SKM-1 (cell line): Measurements from ENCODE around the gene AGPAT2.

Source experiments
- DNase-seq: peaks from one replicate; lab custom pipeline; 2025; ENCODE audit not compliant: unreplicated experiment; lab: John Stamatoyannopoulos, UW

AGPAT2 gene

GRCh38 chr9:136690104-136690805 is 3.0 kb upstream of the AGPAT2 start:
- DNase-seq = no peak

- no peak for DNase-seq
Measured at GRCh38 chr9:136689108-136689460, 1.8 kb upstream of the AGPAT2 start.

GRCh38 chr9:136688274-136689107 is 1.2 kb upstream of the AGPAT2 start:
- DNase-seq = no peak

GRCh38 chr9:136687721-136688223 is 515 bp upstream of the AGPAT2 start:
- DNase-seq = no peak

- DNase-seq = no peak
Measured at GRCh38 chr9:136686534-136686793, 793 bp downstream of the AGPAT2 start.

GRCh38 chr9:136685790-136686533 is 1.3 kb downstream of the AGPAT2 start:
- DNase-seq = no peak

- DNase-seq = no peak
Measured at GRCh38 chr9:136685216-136685615, 2.0 kb downstream of the AGPAT2 start.

GRCh38 chr9:136684799-136685198 is 2.5 kb downstream of the AGPAT2 start:
- DNase-seq = no peak

- DNase-seq = no peak
Measured at GRCh38 chr9:136684339-136684738, 2.9 kb downstream of the AGPAT2 start.

- DNase-seq = no peak
Measured at GRCh38 chr9:136683755-136684154, 3.5 kb downstream of the AGPAT2 start.

- DNase-seq = no peak
Measured at GRCh38 chr9:136683173-136683745, 4.0 kb downstream of the AGPAT2 start.

- no peak for DNase-seq
Measured at GRCh38 chr9:136682710-136683109, 4.5 kb downstream of the AGPAT2 start.

GRCh38 chr9:136681945-136682699 is 5.1 kb downstream of the AGPAT2 start:
- no peak for DNase-seq

GRCh38 chr9:136681029-136681428 is 6.2 kb downstream of the AGPAT2 start:
- DNase-seq = no peak

- DNase-seq = no peak
Measured at GRCh38 chr9:136679431-136679941, 7.8 kb downstream of the AGPAT2 start.

GRCh38 chr9:136678624-136679023 is 8.6 kb downstream of the AGPAT2 start:
- DNase-seq = no peak

- no peak for DNase-seq
Measured at GRCh38 chr9:136678034-136678433, 9.2 kb downstream of the AGPAT2 start.

GRCh38 chr9:136676920-136677686 is 10.2 kb downstream of the AGPAT2 start:
- DNase-seq = no peak

GRCh38 chr9:136676297-136676794 is 10.9 kb downstream of the AGPAT2 start:
- DNase-seq = no peak
